ENCODE results near the gene SRPK3. TPM values are rescaled to one million over a fixed set of nuclear protein-coding genes. Genes with fewer than 3 reads are reported as not detected.

SRPK3 gene
- total and polyA plus RNA-seq, 2 donors (not counting 1 experiment from before 2014, with no cell fraction given): not detected

GRCh38 chrX:153736071-153736820, 44.6 kb upstream of the SRPK3 start:
- no peaks in the 10 kb centered on the region for H3K27me3 Mint-ChIP-seq
- H3K79me2 ChIP-seq (ENCODE audit: control insufficient read depth, insufficient read depth, low read length): peaks cover 19% of the 10 kb centered on the region
- no peak overlapping the region for H3K9ac ChIP-seq (ENCODE audit: low read length)
- intact Hi-C loops (cut with micrococcal nuclease): no loop called here
- H3K4me3 ChIP-seq (ENCODE audit: control extremely low read depth in 1 of 5, extremely low read depth in 1 of 5, insufficient read depth in 1 of 5, low read depth in 2 of 5, low read length in 4 of 5): no peak overlapping the region
- H3K27ac ChIP-seq (ENCODE audit: low read length in 2 of 2): no peak overlapping the region
- H2AFZ ChIP-seq (ENCODE audit: insufficient read depth, low read depth, low read length, poor library complexity, severe bottlenecking): no peak overlapping the region
- POLR2A ChIA-PET: no interaction called here
- ATAC-seq (ENCODE audit: low read depth) (no peak), DNase-seq (no peak)
- TF ChIP-seq, protein P1, sequence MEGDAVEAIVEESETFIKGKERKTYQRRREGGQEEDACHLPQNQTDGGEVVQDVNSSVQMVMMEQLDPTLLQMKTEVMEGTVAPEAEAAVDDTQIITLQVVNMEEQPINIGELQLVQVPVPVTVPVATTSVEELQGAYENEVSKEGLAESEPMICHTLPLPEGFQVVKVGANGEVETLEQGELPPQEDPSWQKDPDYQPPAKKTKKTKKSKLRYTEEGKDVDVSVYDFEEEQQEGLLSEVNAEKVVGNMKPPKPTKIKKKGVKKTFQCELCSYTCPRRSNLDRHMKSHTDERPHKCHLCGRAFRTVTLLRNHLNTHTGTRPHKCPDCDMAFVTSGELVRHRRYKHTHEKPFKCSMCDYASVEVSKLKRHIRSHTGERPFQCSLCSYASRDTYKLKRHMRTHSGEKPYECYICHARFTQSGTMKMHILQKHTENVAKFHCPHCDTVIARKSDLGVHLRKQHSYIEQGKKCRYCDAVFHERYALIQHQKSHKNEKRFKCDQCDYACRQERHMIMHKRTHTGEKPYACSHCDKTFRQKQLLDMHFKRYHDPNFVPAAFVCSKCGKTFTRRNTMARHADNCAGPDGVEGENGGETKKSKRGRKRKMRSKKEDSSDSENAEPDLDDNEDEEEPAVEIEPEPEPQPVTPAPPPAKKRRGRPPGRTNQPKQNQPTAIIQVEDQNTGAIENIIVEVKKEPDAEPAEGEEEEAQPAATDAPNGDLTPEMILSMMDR (IDR thresholded peaks at IDR 0.05): no peak
- TF ChIP-seq EZH2 (IDR thresholded peaks at IDR 0.05; ENCODE audit: borderline replicate concordance, insufficient read depth, low read depth, low read length, poor library complexity, severe bottlenecking): no peak
- H3K4me1 Mint-ChIP-seq: peaks cover 24% of the 10 kb centered on the region
- WGBS (ENCODE audit: insufficient coverage): 98% methylated on average over 18 of the region's 30 CpGs
- no peaks in the 10 kb centered on the region for H3K9me3 Mint-ChIP-seq (ENCODE audit: insufficient read depth)
- H3K36me3 ChIP-seq (replicated peaks in 1 of 2; ENCODE audit: control extremely low read depth in 1 of 2, control insufficient read depth in 1 of 2, extremely low read depth in 1 of 2, insufficient read depth in 2 of 2, low read length in 1 of 2): peaks cover 0 to 22% of the 10 kb centered on the region in 2 experiments
- H3K27me3 ChIP-seq (replicated peaks in 1 of 4; ENCODE audit: control extremely low read depth in 1 of 4, control insufficient read depth in 3 of 4, insufficient read depth in 4 of 4, low read length in 3 of 4): no peaks in the 10 kb centered on the region
- H4K20me1 ChIP-seq (ENCODE audit: control insufficient read depth, insufficient read depth, low read length, poor library complexity, severe bottlenecking): no peaks in the 10 kb centered on the region
- H3K27ac Mint-ChIP-seq: no peak overlapping the region
- no peak overlapping the region for H3K4me3 Mint-ChIP-seq
- CTCF ChIA-PET: interaction anchor here (1.0 to 1.1 kb wide), 2 partner anchors 9 to 26 kb away, joined by 3 read pairs; no protein-coding TSS in a partner anchor
- H3K9me3 ChIP-seq (ENCODE audit: control extremely low read depth in 1 of 3, control insufficient read depth in 2 of 3, insufficient read depth in 1 of 3, low read length in 2 of 3): peaks cover 0 to 3% (median 0%) of the 10 kb centered on the region in 3 donors
- no peak overlapping the region for H3K4me2 ChIP-seq (replicated peaks; ENCODE audit: low read depth, low read length, poor library complexity, severe bottlenecking)
- H3K4me1 ChIP-seq (ENCODE audit: control insufficient read depth in 2 of 2, insufficient read depth in 2 of 2, low read length in 2 of 2): peaks cover 3 to 23% of the 10 kb centered on the region in 2 donors

GRCh38 chrX:153736871-153737441, 43.9 kb upstream of the SRPK3 start:
- Histone ChIP-seq H3K4me3 (ENCODE audit: control extremely low read depth in 1 of 5, extremely low read depth in 1 of 5, insufficient read depth in 1 of 5, low read depth in 2 of 5, low read length in 4 of 5) (no peak overlapping the region), H3K36me3 (replicated peaks in 1 of 2; ENCODE audit: control extremely low read depth in 1 of 2, control insufficient read depth in 1 of 2, extremely low read depth in 1 of 2, insufficient read depth in 2 of 2, low read length in 1 of 2) (peaks cover 0 to 20% of the 10 kb centered on the region in 2 experiments), H2AFZ (ENCODE audit: insufficient read depth, low read depth, low read length, poor library complexity, severe bottlenecking) (no peak overlapping the region), H4K20me1 (ENCODE audit: control insufficient read depth, insufficient read depth, low read length, poor library complexity, severe bottlenecking) (no peaks in the 10 kb centered on the region), H3K27ac (ENCODE audit: low read length in 2 of 2) (no peak overlapping the region), H3K27me3 (replicated peaks in 1 of 4; ENCODE audit: control extremely low read depth in 1 of 4, control insufficient read depth in 3 of 4, insufficient read depth in 4 of 4, low read length in 3 of 4) (no peaks in the 10 kb centered on the region), H3K9me3 (ENCODE audit: control extremely low read depth in 1 of 3, control insufficient read depth in 2 of 3, insufficient read depth in 1 of 3, low read length in 2 of 3) (peaks cover 0 to 3% (median 0%) of the 10 kb centered on the region in 3 donors), H3K4me2 (replicated peaks; ENCODE audit: low read depth, low read length, poor library complexity, severe bottlenecking) (no peak overlapping the region), H3K9ac (ENCODE audit: low read length) (no peak overlapping the region), H3K4me1 (ENCODE audit: control insufficient read depth in 2 of 2, insufficient read depth in 2 of 2, low read length in 2 of 2) (peaks cover 3 to 30% of the 10 kb centered on the region in 2 donors), H3K79me2 (ENCODE audit: control insufficient read depth, insufficient read depth, low read length) (peaks cover 19% of the 10 kb centered on the region)
- WGBS (ENCODE audit: insufficient coverage): 94% methylated on average over 10 of the region's 15 CpGs
- ATAC-seq (ENCODE audit: low read depth) (no peak), DNase-seq (no peak)
- ChIA-PET POLR2A (no interaction called here), CTCF (interaction anchor here (1.0 to 1.1 kb wide), 2 partner anchors 10 to 25 kb away, joined by 3 read pairs; no protein-coding TSS in a partner anchor)
- Mint-ChIP-seq H3K4me1 (peaks cover 20% of the 10 kb centered on the region), H3K27ac (no peak overlapping the region), H3K27me3 (no peaks in the 10 kb centered on the region), H3K4me3 (no peak overlapping the region), H3K9me3 (ENCODE audit: insufficient read depth) (no peaks in the 10 kb centered on the region)
- intact Hi-C loops (cut with micrococcal nuclease): no loop called here
- TF ChIP-seq, protein P1 (IDR thresholded peaks at IDR 0.05): no peak
- no peak for TF ChIP-seq EZH2 (IDR thresholded peaks at IDR 0.05; ENCODE audit: borderline replicate concordance, insufficient read depth, low read depth, low read length, poor library complexity, severe bottlenecking)

All from B cell (primary cell).